K562 (cell line): ENCODE measurements around the gene PRM3. TPM values are rescaled to one million over a fixed set of nuclear protein-coding genes. Genes with fewer than 3 reads are reported as not detected.

Experiments used
- CEBPB ChIP-seq: fragments of 450-650 bp; IDR thresholded peaks from 2 replicates; pipeline ENCODE4 v1.6.1; 2016; ENCODE audit warnings: missing genetic modification characterization, missing compliant biosample characterization
- GABPA ChIP-seq: fragments of 200-800 bp; sonication (Bioruptor generic); conservative IDR thresholded peaks from 2 replicates; pipeline ENCODE4 v1.6.1; 2016; ENCODE audit warnings: low read depth, missing genetic modification characterization, missing compliant biosample characterization
- HDAC6 ChIP-seq: IDR thresholded peaks from 2 replicates; pipeline ENCODE4 v1.6.1; 2012; ENCODE audit warnings: low read depth, mild to moderate bottlenecking, control low read depth, inconsistent platforms, low read length, moderate library complexity
- HMG20B ChIP-seq: fragments of 250-450 bp; sonication (Bioruptor Pico); IDR thresholded peaks from 2 replicates; pipeline ENCODE4 v1.5.0; 2021; ENCODE audit warnings: mild to moderate bottlenecking
- KLF13 ChIP-seq: fragments of 450-650 bp; IDR thresholded peaks from 2 replicates; pipeline ENCODE4 v1.6.1; 2016; ENCODE audit warnings: missing genetic modification characterization, low read depth, mild to moderate bottlenecking, missing compliant biosample characterization, moderate library complexity, borderline replicate concordance
- PHF21A ChIP-seq: fragments of 450-650 bp; IDR thresholded peaks from 2 replicates; pipeline ENCODE4 v1.6.1; 2017; ENCODE audit warnings: low read depth, borderline replicate concordance
- POLR2H ChIP-seq: IDR thresholded peaks from 2 replicates; pipeline ENCODE4 v1.6.1; 2016; ENCODE audit warnings: missing genetic modification characterization, low read depth, mild to moderate bottlenecking, control low read depth, missing compliant biosample characterization, moderate library complexity
- RBFOX2 ChIP-seq: fragments of 200-400 bp; formaldehyde crosslinking; IDR thresholded peaks from 2 replicates; pipeline ENCODE4 v1.6.1; 2017; ENCODE audit warnings: low read depth, mild to moderate bottlenecking, low read length, moderate library complexity
- TCF7 ChIP-seq: sonication (generic); IDR thresholded peaks from 2 replicates; pipeline ENCODE4 v1.6.1; 2016; ENCODE audit warnings: antibody characterized with exemption, borderline replicate concordance
- TEAD4 ChIP-seq, 2 experiments: sonication (generic) in 1 of 2; formaldehyde crosslinking in 1 of 2; IDR thresholded peaks; 2 replicates each; pipeline versions ENCODE4 v1.6.1 to v1.8.0; 2012 to 2022; ENCODE audit warnings: borderline replicate concordance in 1 of 2, inconsistent platforms in 1 of 2, low read length in 1 of 2, mild to moderate bottlenecking in 1 of 2, missing genetic modification reagents in 1 of 2
- ZNF3 ChIP-seq: fragments of 250-450 bp; sonication (Bioruptor Pico); IDR thresholded peaks from 2 replicates; pipeline ENCODE4 v1.5.0; 2021; ENCODE audit warnings: mild to moderate bottlenecking, moderate library complexity
- ZNF444 ChIP-seq: fragments of 250-450 bp; sonication (Bioruptor Pico); IDR thresholded peaks from 2 replicates; pipeline ENCODE4 v1.4.0; 2020; ENCODE audit warnings: mild to moderate bottlenecking, moderate library complexity
- ZNF668 ChIP-seq: fragments of 250-450 bp; sonication (Bioruptor Pico); IDR thresholded peaks from 2 replicates; pipeline ENCODE4 v1.8.0; 2022; ENCODE audit warnings: mild to moderate bottlenecking, inconsistent platforms
- polyA plus RNA-seq, 8 experiments: library from polyadenylated mRNA; depleted of rRNA in 4 of 8; stranded (reverse) in 5 of 8; unstranded in 3 of 8; fragments of >200 nt; fragmentation: Nextera tagmentation in 2 of 8; fragmentation: Illumina TruSeq in 1 of 8; extraction: Ambion mirVana in 2 of 8; extraction: Trizol in 1 of 8; gene quantifications; 2 replicates each; pipeline versions ENCODE4 v1.2.1 to v1.2.3, GENCODE V29; 2011 to 2014; ENCODE audit warnings: inconsistent platforms in 1 of 8, missing spikeins in 1 of 8
- total RNA-seq, 7 experiments: library from RNA; depleted of rRNA in 6 of 7; stranded (reverse); fragments of >200 nt in 6 of 7; fragmentation: Illumina TruSeq in 2 of 7; extraction: Trizol in 2 of 7; gene quantifications; 2 replicates each; pipeline versions ENCODE4 v1.2.1 to v1.2.3, GENCODE V29; 2011 to 2021; ENCODE audit warnings: low replicate concordance in 1 of 7
- TF ChIP-seq, protein P1 (sequence below): fragments of 150-350 bp; conservative IDR thresholded peaks from 2 replicates; pipeline ENCODE4 v1.6.1; 2014; ENCODE audit warnings: low read length
- TF ChIP-seq, protein P2 (sequence below): fragments of 250-450 bp; sonication (Bioruptor Pico); IDR thresholded peaks from 2 replicates; pipeline ENCODE4 v1.5.1; 2021; ENCODE audit warnings: mild to moderate bottlenecking
- TF ChIP-seq, protein P3 (sequence below): sonication (generic); formaldehyde crosslinking; IDR thresholded peaks from 2 replicates; pipeline ENCODE4 v1.8.1; 2023; ENCODE audit warnings: mild to moderate bottlenecking, missing genetic modification reagents
- TF ChIP-seq, protein P4 (sequence below): IDR thresholded peaks from 3 replicates; pipeline ENCODE4 v1.6.1; 2011; ENCODE audit warnings: borderline replicate concordance, mild to moderate bottlenecking, moderate library complexity; ENCODE audit not compliant: insufficient read length; ENCODE audit errors: extremely low read depth

PRM3 gene
- total and polyA plus RNA-seq, 9 of the 15 experiments (the other 6 are each of a cell fraction or from before 2014, with no cell fraction given) = not detected

DNA sequence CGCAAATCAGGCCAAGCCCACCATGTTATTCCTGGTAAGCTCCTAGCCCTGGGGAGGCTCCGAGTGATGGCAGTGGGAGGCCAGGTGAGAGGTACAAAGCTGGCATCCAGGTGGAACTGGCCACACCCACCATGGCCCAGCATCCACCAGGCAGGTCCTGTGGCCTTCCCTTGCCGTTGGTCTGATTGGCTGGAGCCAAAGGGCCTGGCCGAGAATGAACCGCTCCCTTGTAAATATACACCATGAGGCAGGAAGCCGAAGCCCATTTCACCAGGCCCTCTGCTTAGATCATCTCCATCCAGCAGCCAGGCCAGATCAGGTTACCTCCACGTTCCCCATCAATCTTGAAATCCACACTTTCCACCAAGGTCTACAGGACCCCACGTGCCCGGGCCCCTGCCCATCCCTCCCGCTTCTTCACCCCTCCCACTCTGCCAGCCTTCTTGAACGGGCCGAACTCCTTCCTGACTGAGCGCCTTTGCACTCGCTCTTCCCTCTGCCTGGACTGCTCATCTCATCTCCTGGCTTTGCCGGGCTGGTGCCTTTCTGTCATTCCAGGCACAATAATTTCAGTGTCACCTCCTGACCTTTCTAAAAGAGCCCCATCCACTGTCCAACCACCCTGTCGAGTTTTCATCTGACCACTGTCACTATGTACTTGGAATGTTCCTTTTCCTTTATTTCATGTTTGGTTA is 23.2 kb downstream of the PRM3 start (continued):
- TF ChIP-seq ZNF668 (CRISPR knock-in tag) = no peak
- TF ChIP-seq GABPA = no peak
- peak; percentile 47; the same call in 1 of the 2 replicates for TF ChIP-seq POLR2H (tag)
- TF ChIP-seq, protein P1, sequence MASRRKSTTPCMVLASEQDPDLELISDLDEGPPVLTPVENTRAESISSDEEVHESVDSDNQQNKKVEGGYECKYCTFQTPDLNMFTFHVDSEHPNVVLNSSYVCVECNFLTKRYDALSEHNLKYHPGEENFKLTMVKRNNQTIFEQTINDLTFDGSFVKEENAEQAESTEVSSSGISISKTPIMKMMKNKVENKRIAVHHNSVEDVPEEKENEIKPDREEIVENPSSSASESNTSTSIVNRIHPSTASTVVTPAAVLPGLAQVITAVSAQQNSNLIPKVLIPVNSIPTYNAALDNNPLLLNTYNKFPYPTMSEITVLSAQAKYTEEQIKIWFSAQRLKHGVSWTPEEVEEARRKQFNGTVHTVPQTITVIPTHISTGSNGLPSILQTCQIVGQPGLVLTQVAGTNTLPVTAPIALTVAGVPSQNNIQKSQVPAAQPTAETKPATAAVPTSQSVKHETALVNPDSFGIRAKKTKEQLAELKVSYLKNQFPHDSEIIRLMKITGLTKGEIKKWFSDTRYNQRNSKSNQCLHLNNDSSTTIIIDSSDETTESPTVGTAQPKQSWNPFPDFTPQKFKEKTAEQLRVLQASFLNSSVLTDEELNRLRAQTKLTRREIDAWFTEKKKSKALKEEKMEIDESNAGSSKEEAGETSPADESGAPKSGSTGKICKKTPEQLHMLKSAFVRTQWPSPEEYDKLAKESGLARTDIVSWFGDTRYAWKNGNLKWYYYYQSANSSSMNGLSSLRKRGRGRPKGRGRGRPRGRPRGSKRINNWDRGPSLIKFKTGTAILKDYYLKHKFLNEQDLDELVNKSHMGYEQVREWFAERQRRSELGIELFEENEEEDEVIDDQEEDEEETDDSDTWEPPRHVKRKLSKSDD = no peak
- no peak for TF ChIP-seq TCF7
- TF ChIP-seq ZNF3 (CRISPR knock-in tag) = peak; percentile 41; the same call in 1 of the 2 replicates
- TF ChIP-seq, protein P2, sequence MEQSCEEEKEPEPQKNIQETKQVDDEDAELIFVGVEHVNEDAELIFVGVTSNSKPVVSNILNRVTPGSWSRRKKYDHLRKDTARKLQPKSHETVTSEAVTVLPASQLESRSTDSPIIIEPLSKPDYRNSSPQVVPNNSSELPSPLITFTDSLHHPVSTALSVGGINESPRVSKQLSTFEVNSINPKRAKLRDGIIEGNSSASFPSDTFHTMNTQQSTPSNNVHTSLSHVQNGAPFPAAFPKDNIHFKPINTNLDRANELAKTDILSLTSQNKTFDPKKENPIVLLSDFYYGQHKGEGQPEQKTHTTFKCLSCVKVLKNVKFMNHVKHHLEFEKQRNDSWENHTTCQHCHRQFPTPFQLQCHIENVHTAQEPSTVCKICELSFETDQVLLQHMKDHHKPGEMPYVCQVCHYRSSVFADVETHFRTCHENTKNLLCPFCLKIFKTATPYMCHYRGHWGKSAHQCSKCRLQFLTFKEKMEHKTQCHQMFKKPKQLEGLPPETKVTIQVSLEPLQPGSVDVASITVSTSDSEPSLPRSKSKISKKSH (CRISPR knock-in tag) = no peak
- no peak for TF ChIP-seq ZNF444 (CRISPR knock-in tag)
- no peak for TF ChIP-seq PHF21A
- TF ChIP-seq HDAC6 = 0 out of 2 replicates have a peak, but pooled peaks have one; percentile 16
- TF ChIP-seq, protein P3, sequence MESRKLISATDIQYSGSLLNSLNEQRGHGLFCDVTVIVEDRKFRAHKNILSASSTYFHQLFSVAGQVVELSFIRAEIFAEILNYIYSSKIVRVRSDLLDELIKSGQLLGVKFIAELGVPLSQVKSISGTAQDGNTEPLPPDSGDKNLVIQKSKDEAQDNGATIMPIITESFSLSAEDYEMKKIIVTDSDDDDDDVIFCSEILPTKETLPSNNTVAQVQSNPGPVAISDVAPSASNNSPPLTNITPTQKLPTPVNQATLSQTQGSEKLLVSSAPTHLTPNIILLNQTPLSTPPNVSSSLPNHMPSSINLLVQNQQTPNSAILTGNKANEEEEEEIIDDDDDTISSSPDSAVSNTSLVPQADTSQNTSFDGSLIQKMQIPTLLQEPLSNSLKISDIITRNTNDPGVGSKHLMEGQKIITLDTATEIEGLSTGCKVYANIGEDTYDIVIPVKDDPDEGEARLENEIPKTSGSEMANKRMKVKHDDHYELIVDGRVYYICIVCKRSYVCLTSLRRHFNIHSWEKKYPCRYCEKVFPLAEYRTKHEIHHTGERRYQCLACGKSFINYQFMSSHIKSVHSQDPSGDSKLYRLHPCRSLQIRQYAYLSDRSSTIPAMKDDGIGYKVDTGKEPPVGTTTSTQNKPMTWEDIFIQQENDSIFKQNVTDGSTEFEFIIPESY (CRISPR knock-in tag) = 0 out of 2 replicates have a peak, but pooled peaks have one; percentile 3
- 0 out of 2 replicates have a peak, but pooled peaks have one; percentile 62 for TF ChIP-seq HMG20B
- no peak for TF ChIP-seq KLF13 (tag)
- no peak for TF ChIP-seq CEBPB (tag)
- 0 out of 2 replicates have a peak, but pooled peaks have one; percentile 13 for TF ChIP-seq RBFOX2
- TF ChIP-seq TEAD4 (IDR thresholded peaks at IDR 0.05; ENCODE audit: low read length) = no peak
- TF ChIP-seq TEAD4 (CRISPR knock-in tag; IDR thresholded peaks at IDR 0.05; ENCODE audit: borderline replicate concordance) = no peak
- TF ChIP-seq, protein P4, sequence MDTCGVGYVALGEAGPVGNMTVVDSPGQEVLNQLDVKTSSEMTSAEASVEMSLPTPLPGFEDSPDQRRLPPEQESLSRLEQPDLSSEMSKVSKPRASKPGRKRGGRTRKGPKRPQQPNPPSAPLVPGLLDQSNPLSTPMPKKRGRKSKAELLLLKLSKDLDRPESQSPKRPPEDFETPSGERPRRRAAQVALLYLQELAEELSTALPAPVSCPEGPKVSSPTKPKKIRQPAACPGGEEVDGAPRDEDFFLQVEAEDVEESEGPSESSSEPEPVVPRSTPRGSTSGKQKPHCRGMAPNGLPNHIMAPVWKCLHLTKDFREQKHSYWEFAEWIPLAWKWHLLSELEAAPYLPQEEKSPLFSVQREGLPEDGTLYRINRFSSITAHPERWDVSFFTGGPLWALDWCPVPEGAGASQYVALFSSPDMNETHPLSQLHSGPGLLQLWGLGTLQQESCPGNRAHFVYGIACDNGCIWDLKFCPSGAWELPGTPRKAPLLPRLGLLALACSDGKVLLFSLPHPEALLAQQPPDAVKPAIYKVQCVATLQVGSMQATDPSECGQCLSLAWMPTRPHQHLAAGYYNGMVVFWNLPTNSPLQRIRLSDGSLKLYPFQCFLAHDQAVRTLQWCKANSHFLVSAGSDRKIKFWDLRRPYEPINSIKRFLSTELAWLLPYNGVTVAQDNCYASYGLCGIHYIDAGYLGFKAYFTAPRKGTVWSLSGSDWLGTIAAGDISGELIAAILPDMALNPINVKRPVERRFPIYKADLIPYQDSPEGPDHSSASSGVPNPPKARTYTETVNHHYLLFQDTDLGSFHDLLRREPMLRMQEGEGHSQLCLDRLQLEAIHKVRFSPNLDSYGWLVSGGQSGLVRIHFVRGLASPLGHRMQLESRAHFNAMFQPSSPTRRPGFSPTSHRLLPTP = no peak
